Cardiac muscle cell (in vitro differentiated cells and primary cell): ENCODE results near the gene LOC128125822.
A peak's percentile ranks its signal among the peaks of the same experiment; 100 is the strongest.

ENCODE experiments used
- DNase-seq, 2 donors: peaks; one replicate each; pipeline versions ENCODE4 v3.0.0 to v3.0.0-alpha.2; 2010 to 2017; ENCODE audit warnings: low read depth in 1 of 2, low spot score in 1 of 2
- H3K27ac ChIP-seq: fragments of 200-600 bp; sonication (generic); 2 replicates; pipeline ENCODE4 v1.5.1; 2016
- H3K27me3 ChIP-seq: fragments of 200-600 bp; sonication (generic); 2 replicates; pipeline ENCODE4 v1.6.0; 2016; ENCODE audit warnings: control low read depth
- H3K36me3 ChIP-seq: fragments of 200-600 bp; sonication (generic); 2 replicates; pipeline ENCODE4 v1.5.1; 2016; ENCODE audit warnings: control low read depth
- H3K4me1 ChIP-seq: fragments of 200-600 bp; sonication (generic); 2 replicates; pipeline ENCODE4 v1.8.1; 2017; ENCODE audit warnings: low read depth, mild to moderate bottlenecking, mixed run types
- H3K4me3 ChIP-seq: fragments of 200-600 bp; sonication (generic); 2 replicates; pipeline ENCODE4 v1.5.1; 2016; ENCODE audit warnings: mild to moderate bottlenecking
- H3K9me3 ChIP-seq: fragments of 200-600 bp; sonication (generic); 2 replicates; pipeline ENCODE4 v1.5.1; 2017; ENCODE audit warnings: low read depth, mild to moderate bottlenecking, control low read depth
- TF ChIP-seq, protein P1 (sequence below): IDR thresholded peaks from 2 replicates; pipeline ENCODE4 v1.5.1; 2012; ENCODE audit warnings: low read depth, mild to moderate bottlenecking, low read length

The LOC128125822 gene

DNA sequence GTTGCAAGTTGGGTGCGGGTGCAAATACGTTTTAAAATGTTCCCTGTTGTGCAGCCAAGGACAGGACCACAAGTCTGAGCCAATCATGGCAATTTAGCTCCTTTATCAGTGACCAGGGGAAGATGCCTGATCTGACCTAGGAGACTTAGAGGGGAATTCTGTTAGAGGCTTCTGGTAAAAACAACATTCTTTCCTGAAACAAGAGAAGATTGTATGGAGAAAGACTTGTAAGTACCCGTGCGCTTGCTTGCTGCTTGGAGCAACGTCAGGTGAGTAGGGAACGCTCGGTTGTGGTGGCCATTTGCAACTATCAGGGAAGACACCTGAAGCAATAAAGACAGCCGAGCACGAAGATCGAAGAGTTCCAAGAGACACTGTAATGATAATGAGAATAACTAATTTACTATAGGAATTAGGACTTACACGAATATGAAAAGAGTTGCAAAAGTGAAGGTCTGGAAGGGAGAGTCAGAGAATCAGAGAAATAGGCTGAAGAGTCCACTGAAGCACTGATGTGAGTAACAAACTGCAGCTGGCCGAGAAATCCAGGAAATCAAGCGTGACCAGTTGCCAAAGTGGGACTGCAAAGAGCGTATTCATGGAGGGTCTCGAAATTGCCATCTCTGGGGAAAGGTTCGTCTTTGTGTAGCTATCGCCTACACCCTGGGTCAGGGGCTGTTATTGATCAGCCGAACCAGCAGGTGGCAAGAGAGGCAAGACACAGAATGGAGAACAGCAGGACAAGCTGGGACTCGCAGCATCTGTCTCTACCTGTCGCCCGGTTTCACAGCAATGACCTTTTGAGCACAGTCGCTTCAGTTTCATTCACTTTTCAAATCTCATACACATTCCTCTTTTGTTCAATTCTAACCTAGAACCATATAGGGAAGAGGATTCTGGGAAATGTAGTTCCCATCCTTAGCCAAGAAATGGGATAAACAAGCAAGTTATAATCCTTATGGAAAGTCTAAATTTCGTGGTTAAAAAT lies 26.1 kb downstream of the LOC128125822 start:
- no peak overlapping the region for H3K27ac ChIP-seq
- peak; percentile 61 to 64 for DNase-seq

DNA sequence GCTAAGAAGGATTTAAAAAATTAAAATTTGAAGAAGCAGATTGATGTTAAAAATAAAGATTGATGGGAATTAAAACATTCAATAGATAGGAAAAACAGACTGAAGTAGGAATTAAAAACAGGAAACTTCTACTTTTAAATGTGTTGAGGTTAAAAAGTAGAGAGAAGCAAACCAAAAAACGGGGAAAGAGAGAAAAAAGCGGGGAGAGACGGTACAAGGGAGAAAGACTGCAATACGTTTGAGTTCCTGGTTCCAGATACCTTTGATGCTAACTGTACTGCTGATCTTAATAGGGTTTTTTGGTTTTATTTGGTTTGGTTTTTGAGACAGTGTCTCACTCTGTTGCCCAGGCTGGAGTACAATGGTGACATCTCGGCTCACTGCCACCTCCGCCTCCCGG lies 27.0 kb downstream of the LOC128125822 start:
- H3K4me3 ChIP-seq: no peak overlapping the region
- H3K27me3 ChIP-seq: no peaks in the 10 kb centered on the region
- TF ChIP-seq, protein P1, sequence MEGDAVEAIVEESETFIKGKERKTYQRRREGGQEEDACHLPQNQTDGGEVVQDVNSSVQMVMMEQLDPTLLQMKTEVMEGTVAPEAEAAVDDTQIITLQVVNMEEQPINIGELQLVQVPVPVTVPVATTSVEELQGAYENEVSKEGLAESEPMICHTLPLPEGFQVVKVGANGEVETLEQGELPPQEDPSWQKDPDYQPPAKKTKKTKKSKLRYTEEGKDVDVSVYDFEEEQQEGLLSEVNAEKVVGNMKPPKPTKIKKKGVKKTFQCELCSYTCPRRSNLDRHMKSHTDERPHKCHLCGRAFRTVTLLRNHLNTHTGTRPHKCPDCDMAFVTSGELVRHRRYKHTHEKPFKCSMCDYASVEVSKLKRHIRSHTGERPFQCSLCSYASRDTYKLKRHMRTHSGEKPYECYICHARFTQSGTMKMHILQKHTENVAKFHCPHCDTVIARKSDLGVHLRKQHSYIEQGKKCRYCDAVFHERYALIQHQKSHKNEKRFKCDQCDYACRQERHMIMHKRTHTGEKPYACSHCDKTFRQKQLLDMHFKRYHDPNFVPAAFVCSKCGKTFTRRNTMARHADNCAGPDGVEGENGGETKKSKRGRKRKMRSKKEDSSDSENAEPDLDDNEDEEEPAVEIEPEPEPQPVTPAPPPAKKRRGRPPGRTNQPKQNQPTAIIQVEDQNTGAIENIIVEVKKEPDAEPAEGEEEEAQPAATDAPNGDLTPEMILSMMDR: no peak
- H3K36me3 ChIP-seq: no peaks in the 10 kb centered on the region
- no peak overlapping the region for H3K27ac ChIP-seq
- peaks cover 3% of the 10 kb centered on the region for H3K4me1 ChIP-seq
- H3K9me3 ChIP-seq: no peaks in the 10 kb centered on the region
- DNase-seq: no peak

More for the DNA sequence above, 26.1 kb downstream of the LOC128125822 start:
- Histone ChIP-seq H3K27me3 (no peaks in the 10 kb centered on the region), H3K4me3 (peak overlapping the region; percentile 57), H3K9me3 (no peaks in the 10 kb centered on the region), H3K36me3 (no peaks in the 10 kb centered on the region), H3K4me1 (peaks cover 3% of the 10 kb centered on the region)
- TF ChIP-seq, protein P1: peak; percentile 93

DNA sequence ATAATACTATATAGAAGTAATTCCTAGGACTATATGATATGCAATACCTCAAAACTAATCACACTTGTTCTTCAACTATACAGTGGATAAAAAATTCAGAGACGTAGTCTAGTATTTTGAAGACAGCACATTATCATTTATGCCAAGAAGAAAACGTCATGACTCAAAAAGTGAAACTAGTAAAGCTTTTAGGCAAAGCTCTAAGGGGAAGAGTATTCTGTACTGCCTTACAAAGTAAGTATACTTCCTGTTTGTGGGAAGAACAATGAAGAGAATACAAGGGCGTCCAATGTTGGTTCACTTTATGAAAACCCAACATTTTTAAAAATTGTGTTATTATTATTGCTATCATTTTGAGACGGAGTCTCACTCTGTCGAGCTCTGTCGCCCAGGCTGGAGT lies 27.9 kb downstream of the LOC128125822 start:
- H3K36me3 ChIP-seq: no peaks in the 10 kb centered on the region
- no peaks in the 10 kb centered on the region for H3K27me3 ChIP-seq
- TF ChIP-seq, protein P1: no peak
- H3K4me3 ChIP-seq: no peak overlapping the region
- H3K27ac ChIP-seq: no peak overlapping the region
- no peak for DNase-seq
- H3K4me1 ChIP-seq: peaks cover 3% of the 10 kb centered on the region
- no peaks in the 10 kb centered on the region for H3K9me3 ChIP-seq

DNA sequence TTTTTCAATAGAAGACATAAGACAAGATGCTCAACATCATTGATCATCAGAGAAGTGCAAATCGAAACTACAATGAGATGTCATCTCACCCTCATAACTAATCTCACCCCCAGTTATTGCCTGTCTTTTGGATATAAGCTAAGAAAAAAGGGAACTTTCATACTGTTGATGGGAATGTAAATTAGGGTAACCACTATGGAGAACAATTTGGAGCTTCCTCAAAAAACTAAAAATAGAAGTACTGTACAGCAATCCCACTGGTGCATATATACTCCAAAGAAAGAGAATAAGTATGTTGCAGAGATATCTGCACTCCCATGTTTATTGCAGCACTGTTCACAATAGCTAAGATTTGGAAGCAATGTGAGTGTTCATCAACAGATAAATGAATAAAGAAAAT lies 37.0 kb downstream of the LOC128125822 start:
- DNase-seq: no peak
- no peaks in the 10 kb centered on the region for H3K9me3 ChIP-seq
- no peak overlapping the region for H3K4me3 ChIP-seq
- TF ChIP-seq, protein P1: no peak
- H3K36me3 ChIP-seq: no peaks in the 10 kb centered on the region
- H3K27ac ChIP-seq: no peak overlapping the region
- no peaks in the 10 kb centered on the region for H3K4me1 ChIP-seq
- H3K27me3 ChIP-seq: no peaks in the 10 kb centered on the region

DNA sequence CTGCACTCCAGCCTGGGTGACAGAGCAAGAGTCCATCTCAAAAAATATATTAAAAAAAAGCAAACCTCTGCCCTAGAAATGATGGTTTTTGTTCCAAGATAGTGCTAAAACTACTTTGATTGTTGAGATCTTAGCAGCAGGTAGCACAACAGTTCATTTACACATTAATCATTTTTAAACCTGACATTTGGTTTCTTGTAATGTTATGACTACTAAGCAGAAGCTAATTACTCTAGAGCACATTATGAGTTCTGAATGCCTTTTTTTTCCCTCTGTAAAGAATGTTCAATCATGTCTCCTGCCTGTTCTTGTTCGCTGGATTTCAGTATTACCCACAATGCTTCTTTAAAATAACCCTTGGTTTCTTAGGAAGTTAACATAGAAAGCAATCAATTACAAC lies 38.7 kb downstream of the LOC128125822 start:
- Histone ChIP-seq H3K36me3 (no peaks in the 10 kb centered on the region), H3K4me1 (no peaks in the 10 kb centered on the region), H3K4me3 (no peak overlapping the region), H3K9me3 (no peaks in the 10 kb centered on the region), H3K27ac (no peak overlapping the region), H3K27me3 (no peaks in the 10 kb centered on the region)
- TF ChIP-seq, protein P1: no peak
- no peak for DNase-seq
